Measurements from ENCODE around the gene B4GALNT2. TPM values are rescaled to one million over a fixed set of nuclear protein-coding genes. Genes with fewer than 3 reads are reported as not detected.
A peak's percentile ranks its signal among the peaks of the same experiment; 100 is the strongest.

The B4GALNT2 gene
- polyA plus RNA-seq, 3 donors: not detected

DNA sequence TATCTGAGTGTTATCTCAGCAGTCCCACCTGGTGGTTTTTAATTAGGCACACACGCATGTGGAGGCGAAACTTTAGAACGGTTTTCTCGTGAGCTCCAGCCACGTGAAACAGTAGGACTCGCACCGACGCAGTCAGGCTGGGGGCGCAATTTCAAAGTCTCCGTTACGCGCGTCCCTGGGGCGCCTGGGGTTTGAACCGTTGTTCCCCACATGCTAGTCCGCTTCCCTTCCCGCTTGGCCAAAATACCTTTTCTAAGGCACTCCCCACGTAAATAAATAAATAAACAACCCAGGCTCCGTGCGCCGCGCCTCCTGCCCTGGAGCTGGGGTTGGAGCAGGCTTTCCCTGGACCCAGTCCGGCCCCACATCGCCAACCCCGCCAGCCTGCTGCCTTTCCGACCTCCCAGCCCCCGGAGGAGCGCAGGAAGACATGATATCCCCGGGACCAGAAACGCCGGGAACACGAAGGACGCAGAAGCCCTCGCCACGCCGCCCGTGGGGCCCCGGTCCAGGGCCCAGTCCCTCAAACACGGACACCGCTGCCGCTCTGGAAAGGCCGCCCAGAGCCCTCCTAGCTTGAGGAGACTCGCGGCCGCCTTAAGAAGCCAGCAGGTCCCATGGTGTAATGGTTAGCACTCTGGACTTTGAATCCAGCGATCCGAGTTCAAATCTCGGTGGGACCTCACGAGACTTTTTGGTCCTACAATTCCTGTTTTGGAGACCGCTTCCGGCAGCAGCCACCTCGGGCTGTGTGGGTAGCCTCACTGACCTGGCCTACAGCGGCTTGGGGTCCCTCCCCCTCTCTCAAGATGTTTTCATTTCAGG, 59.6 kb downstream of the B4GALNT2 start:
- peaks cover 43% of the 10 kb centered on the region for H3K4me1 Mint-ChIP-seq
- peak overlapping the region; percentile 99 to 100 (median 99) for H3K27ac Mint-ChIP-seq
- H3K27me3 ChIP-seq (ENCODE audit: control insufficient read depth in 2 of 2, insufficient read depth in 2 of 2, low read length in 2 of 2): no peaks in the 10 kb centered on the region
- peaks cover 0 to 3% of the 10 kb centered on the region in 2 donors for H3K36me3 Mint-ChIP-seq
- TF ChIP-seq, protein P1, sequence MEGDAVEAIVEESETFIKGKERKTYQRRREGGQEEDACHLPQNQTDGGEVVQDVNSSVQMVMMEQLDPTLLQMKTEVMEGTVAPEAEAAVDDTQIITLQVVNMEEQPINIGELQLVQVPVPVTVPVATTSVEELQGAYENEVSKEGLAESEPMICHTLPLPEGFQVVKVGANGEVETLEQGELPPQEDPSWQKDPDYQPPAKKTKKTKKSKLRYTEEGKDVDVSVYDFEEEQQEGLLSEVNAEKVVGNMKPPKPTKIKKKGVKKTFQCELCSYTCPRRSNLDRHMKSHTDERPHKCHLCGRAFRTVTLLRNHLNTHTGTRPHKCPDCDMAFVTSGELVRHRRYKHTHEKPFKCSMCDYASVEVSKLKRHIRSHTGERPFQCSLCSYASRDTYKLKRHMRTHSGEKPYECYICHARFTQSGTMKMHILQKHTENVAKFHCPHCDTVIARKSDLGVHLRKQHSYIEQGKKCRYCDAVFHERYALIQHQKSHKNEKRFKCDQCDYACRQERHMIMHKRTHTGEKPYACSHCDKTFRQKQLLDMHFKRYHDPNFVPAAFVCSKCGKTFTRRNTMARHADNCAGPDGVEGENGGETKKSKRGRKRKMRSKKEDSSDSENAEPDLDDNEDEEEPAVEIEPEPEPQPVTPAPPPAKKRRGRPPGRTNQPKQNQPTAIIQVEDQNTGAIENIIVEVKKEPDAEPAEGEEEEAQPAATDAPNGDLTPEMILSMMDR (IDR thresholded peaks at IDR 0.05): no peak
- peak overlapping the region; percentile 94 to 96 for H3K4me3 Mint-ChIP-seq
- peak overlapping the region; percentile 31 to 80 (median 73) for H3K4me3 ChIP-seq (replicated peaks in 1 of 3; ENCODE audit: low read depth in 2 of 3, low read length in 3 of 3)
- H2AFZ ChIP-seq (ENCODE audit: insufficient read depth, low read depth, low read length, poor library complexity, severe bottlenecking): peak overlapping the region; percentile 85
- peak overlapping the region; percentile 97 to 99 for H3K27ac ChIP-seq (ENCODE audit: low read depth in 1 of 2, low read length in 2 of 2)
- H3K27me3 Mint-ChIP-seq (ENCODE audit: low read depth in 3 of 3): peaks cover 0 to 7% (median 0%) of the 10 kb centered on the region in 3 donors
- peak overlapping the region; percentile 93 for H3K9ac ChIP-seq (ENCODE audit: insufficient read depth, low read length, poor library complexity, severe bottlenecking)
- H3K9me3 ChIP-seq (replicated peaks in 1 of 2; ENCODE audit: control insufficient read depth in 1 of 2, insufficient read depth in 1 of 2, low read length in 2 of 2): no peaks in the 10 kb centered on the region
- DNase-seq: peak; percentile 88 to 89 (median 89)
- intact Hi-C loops (cut with micrococcal nuclease): loop anchor here in 1 of 2 donors (2.0 kb wide), 2 partner anchors 27 to 61 kb away; no protein-coding TSS in a partner anchor
- H3K36me3 ChIP-seq (replicated peaks in 1 of 2; ENCODE audit: control insufficient read depth in 1 of 2, insufficient read depth in 2 of 2, low read length in 2 of 2): no peaks in the 10 kb centered on the region
- no peaks in the 10 kb centered on the region for H4K20me1 ChIP-seq (ENCODE audit: insufficient read depth, low read length)
- 0% methylated on average over 51 of the region's 53 CpGs for WGBS (ENCODE audit: insufficient coverage)
- no peaks in the 10 kb centered on the region for H3K79me2 ChIP-seq (ENCODE audit: insufficient read depth, low read length)
- H3K4me2 ChIP-seq (replicated peaks; ENCODE audit: extremely low read depth, low read length, poor library complexity, severe bottlenecking): peak overlapping the region; percentile 80
- H3K4me1 ChIP-seq (ENCODE audit: control insufficient read depth in 1 of 2, insufficient read depth in 2 of 2, low read length in 2 of 2): peaks cover 33 to 38% of the 10 kb centered on the region in 2 donors
- no peaks in the 10 kb centered on the region for H3K9me3 Mint-ChIP-seq

DNA sequence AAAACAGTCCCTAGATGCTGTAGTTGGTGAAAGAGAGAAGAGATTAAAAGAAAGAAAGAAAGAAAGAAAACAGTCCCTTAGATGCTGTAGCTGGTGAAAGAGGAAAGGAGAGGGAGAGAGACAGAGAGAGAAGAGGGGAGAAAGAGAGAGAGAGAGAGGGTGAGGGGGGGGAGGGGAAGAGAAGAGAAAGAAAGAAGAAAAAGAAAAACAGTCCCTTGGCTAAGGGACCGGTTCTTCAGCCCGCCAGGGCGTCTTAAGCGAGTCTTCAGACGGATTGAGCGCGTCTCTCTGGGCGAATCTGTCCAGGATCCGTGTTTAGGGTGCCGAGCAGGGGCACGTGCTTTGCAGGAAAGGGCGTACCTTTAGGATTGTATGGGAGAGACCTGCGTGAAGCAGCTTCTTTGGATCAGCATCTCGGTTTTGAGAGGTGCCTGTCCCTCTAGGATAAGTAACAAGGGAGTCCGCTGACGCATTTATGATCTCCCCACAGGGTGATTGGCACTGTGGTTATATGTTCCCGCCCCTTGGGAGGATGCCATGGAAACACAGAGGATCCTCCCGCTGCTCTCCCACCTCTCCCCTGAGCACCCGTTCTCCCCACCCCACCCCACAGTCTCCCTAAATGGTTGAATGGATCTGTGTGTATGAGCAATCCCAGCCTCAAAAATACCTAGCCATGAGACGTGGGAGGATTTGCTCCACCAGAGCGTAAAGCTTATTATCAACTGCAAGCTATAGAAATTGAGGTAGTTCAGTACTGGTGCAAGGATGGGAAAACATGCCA, 61.1 kb downstream of the B4GALNT2 start:
- peak overlapping the region; percentile 97 to 99 for H3K27ac ChIP-seq (ENCODE audit: low read depth in 1 of 2, low read length in 2 of 2)
- H3K4me2 ChIP-seq (replicated peaks; ENCODE audit: extremely low read depth, low read length, poor library complexity, severe bottlenecking): peak overlapping the region; percentile 80
- no peaks in the 10 kb centered on the region for H3K27me3 ChIP-seq (ENCODE audit: control insufficient read depth in 2 of 2, insufficient read depth in 2 of 2, low read length in 2 of 2)
- H3K79me2 ChIP-seq (ENCODE audit: insufficient read depth, low read length): no peaks in the 10 kb centered on the region
- no peaks in the 10 kb centered on the region for H4K20me1 ChIP-seq (ENCODE audit: insufficient read depth, low read length)
- WGBS (ENCODE audit: insufficient coverage): 0% methylated on average over 16 of the region's 21 CpGs
- intact Hi-C loops (cut with micrococcal nuclease): loop anchor here in 1 of 2 donors (2.0 kb wide), 2 partner anchors 25 to 59 kb away; no protein-coding TSS in a partner anchor
- peaks cover 0 to 3% of the 10 kb centered on the region in 2 donors for H3K36me3 Mint-ChIP-seq
- TF ChIP-seq, protein P1 (IDR thresholded peaks at IDR 0.05): no peak
- peaks cover 0 to 7% (median 0%) of the 10 kb centered on the region in 3 donors for H3K27me3 Mint-ChIP-seq (ENCODE audit: low read depth in 3 of 3)
- peaks cover 46% of the 10 kb centered on the region for H3K4me1 Mint-ChIP-seq
- H3K9ac ChIP-seq (ENCODE audit: insufficient read depth, low read length, poor library complexity, severe bottlenecking): peak overlapping the region; percentile 93
- H3K9me3 Mint-ChIP-seq: peaks cover 0 to 1% (median 0%) of the 10 kb centered on the region in 7 donors
- peak overlapping the region; percentile 31 to 80 (median 73) for H3K4me3 ChIP-seq (replicated peaks in 1 of 3; ENCODE audit: low read depth in 2 of 3, low read length in 3 of 3)
- no peaks in the 10 kb centered on the region for H3K36me3 ChIP-seq (replicated peaks in 1 of 2; ENCODE audit: control insufficient read depth in 1 of 2, insufficient read depth in 2 of 2, low read length in 2 of 2)
- peak overlapping the region; percentile 99 to 100 (median 99) for H3K27ac Mint-ChIP-seq
- peaks cover 33 to 38% of the 10 kb centered on the region in 2 donors for H3K4me1 ChIP-seq (ENCODE audit: control insufficient read depth in 1 of 2, insufficient read depth in 2 of 2, low read length in 2 of 2)
- H3K9me3 ChIP-seq (replicated peaks in 1 of 2; ENCODE audit: control insufficient read depth in 1 of 2, insufficient read depth in 1 of 2, low read length in 2 of 2): no peaks in the 10 kb centered on the region
- H2AFZ ChIP-seq (ENCODE audit: insufficient read depth, low read depth, low read length, poor library complexity, severe bottlenecking): peak overlapping the region; percentile 58
- peak overlapping the region; percentile 94 to 96 for H3K4me3 Mint-ChIP-seq
- peak; percentile 54 to 61 (median 60) for DNase-seq
